ENCODE results near the gene MALT1.
"Not testable (repeated sequence)": the region's sequence is repeated elsewhere in the genome, so short reads cannot be mapped to it uniquely, and the experiment has no call there.

The MALT1 gene

GRCh38 chr18:58754544-58755068, 83.3 kb downstream of the MALT1 start:
- H3K4me1 Mint-ChIP-seq = peaks cover 46% of the 10 kb centered on the region
- peaks cover 36% of the 10 kb centered on the region for H3K36me3 Mint-ChIP-seq
- CTCF ChIA-PET = interaction anchor here (2.7 to 4.1 kb wide), 2 partner anchors 9 to 225 kb away, joined by 16 to 21 read pairs; no protein-coding TSS in a partner anchor
- peaks cover 14% of the 10 kb centered on the region for H3K27me3 Mint-ChIP-seq
- H3K9me3 Mint-ChIP-seq = no peaks in the 10 kb centered on the region
- no peak overlapping the region for H3K4me3 Mint-ChIP-seq
- DNase-seq = no peak
- peak overlapping the region; percentile 63 for H3K27ac Mint-ChIP-seq

- H3K4me3 Mint-ChIP-seq = no peak overlapping the region
- no peaks in the 10 kb centered on the region for H3K9me3 Mint-ChIP-seq
- peak overlapping the region; percentile 61 for H3K27ac Mint-ChIP-seq
- peaks cover 22% of the 10 kb centered on the region for H3K27me3 Mint-ChIP-seq
- peak; percentile 51 for DNase-seq
- peaks cover 27% of the 10 kb centered on the region for H3K36me3 Mint-ChIP-seq
- peaks cover 51% of the 10 kb centered on the region for H3K4me1 Mint-ChIP-seq
- CTCF ChIA-PET = interaction anchor here (1.6 to 4.1 kb wide), 3 partner anchors 8 to 225 kb away, joined by 5 to 21 read pairs (median 16); partner anchors contain the start of gene MALT1
These were observed 84.2 kb downstream of the MALT1 start for GRCh38 chr18:58755304-58756010.

GRCh38 chr18:58756148-58756547, 84.9 kb downstream of the MALT1 start:
- no peak overlapping the region for H3K4me3 Mint-ChIP-seq
- CTCF ChIA-PET = interaction anchor here (1.6 to 4.1 kb wide), 3 partner anchors 8 to 226 kb away, joined by 5 to 21 read pairs (median 16); partner anchors contain the start of gene MALT1
- DNase-seq = no peak
- H3K27ac Mint-ChIP-seq = no peak overlapping the region
- peaks cover 56% of the 10 kb centered on the region for H3K4me1 Mint-ChIP-seq
- peaks cover 22% of the 10 kb centered on the region for H3K36me3 Mint-ChIP-seq
- H3K9me3 Mint-ChIP-seq = no peaks in the 10 kb centered on the region
- H3K27me3 Mint-ChIP-seq = peaks cover 22% of the 10 kb centered on the region

GRCh38 chr18:58756596-58757240, 85.5 kb downstream of the MALT1 start:
- Mint-ChIP-seq H3K36me3 (peaks cover 22% of the 10 kb centered on the region), H3K27me3 (peaks cover 22% of the 10 kb centered on the region), H3K27ac (no peak overlapping the region), H3K4me3 (no peak overlapping the region), H3K4me1 (peaks cover 62% of the 10 kb centered on the region), H3K9me3 (no peaks in the 10 kb centered on the region)
- CTCF ChIA-PET = interaction anchor here (1.6 to 4.1 kb wide), 3 partner anchors 7 to 227 kb away, joined by 5 to 21 read pairs (median 16); partner anchors contain the start of gene MALT1
- DNase-seq = no peak

GRCh38 chr18:58757351-58757750, 86.1 kb downstream of the MALT1 start:
- H3K4me3 Mint-ChIP-seq, H3K9me3 Mint-ChIP-seq, DNase-seq, H3K27ac Mint-ChIP-seq: not testable (repeated sequence)
- peaks cover 23% of the 10 kb centered on the region for H3K27me3 Mint-ChIP-seq
- peaks cover 17% of the 10 kb centered on the region for H3K36me3 Mint-ChIP-seq
- CTCF ChIA-PET = interaction anchor here (1.9 kb wide), 1 partner anchor 11 kb away, joined by 6 read pairs; no protein-coding TSS in a partner anchor
- peaks cover 68% of the 10 kb centered on the region for H3K4me1 Mint-ChIP-seq

- CTCF ChIA-PET = interaction anchor here (1.0 to 1.9 kb wide), 2 partner anchors 11 to 86 kb away, joined by 5 to 6 read pairs; partner anchors contain the start of gene MALT1
- Mint-ChIP-seq H3K27ac (no peak overlapping the region), H3K9me3 (no peaks in the 10 kb centered on the region)
These were observed 86.8 kb downstream of the MALT1 start for GRCh38 chr18:58758046-58758445.

GRCh38 chr18:58758606-58759005, 87.3 kb downstream of the MALT1 start:
- H3K4me3 Mint-ChIP-seq = no peak overlapping the region
- DNase-seq = no peak
- no peaks in the 10 kb centered on the region for H3K9me3 Mint-ChIP-seq
- CTCF ChIA-PET = interaction anchor here (1.0 to 1.9 kb wide), 3 partner anchors 10 to 253 kb away, joined by 3 to 6 read pairs (median 5); partner anchors contain the start of gene MALT1
- peaks cover 34% of the 10 kb centered on the region for H3K27me3 Mint-ChIP-seq
- peaks cover 71% of the 10 kb centered on the region for H3K4me1 Mint-ChIP-seq
- H3K36me3 Mint-ChIP-seq = peaks cover 11% of the 10 kb centered on the region
- peak overlapping the region; percentile 67 for H3K27ac Mint-ChIP-seq

More at GRCh38 chr18:58758046-58758445, 86.8 kb downstream of the MALT1 start:
- H3K36me3 Mint-ChIP-seq = peaks cover 11% of the 10 kb centered on the region
- peaks cover 73% of the 10 kb centered on the region for H3K4me1 Mint-ChIP-seq
- DNase-seq = no peak
- no peak overlapping the region for H3K4me3 Mint-ChIP-seq
- peaks cover 30% of the 10 kb centered on the region for H3K27me3 Mint-ChIP-seq

GRCh38 chr18:58761241-58761969, 90.1 kb downstream of the MALT1 start:
- peaks cover 2% of the 10 kb centered on the region for H3K36me3 Mint-ChIP-seq
- H3K4me1 Mint-ChIP-seq = peaks cover 53% of the 10 kb centered on the region
- DNase-seq = no peak
- H3K27me3 Mint-ChIP-seq = peaks cover 58% of the 10 kb centered on the region
- no peaks in the 10 kb centered on the region for H3K9me3 Mint-ChIP-seq
- CTCF ChIA-PET = interaction anchor here (1.1 to 11.4 kb wide), 3 partner anchors 87 to 264 kb away, joined by 3 to 351 read pairs (median 5); no protein-coding TSS in a partner anchor
- H3K27ac Mint-ChIP-seq = no peak overlapping the region
- H3K4me3 Mint-ChIP-seq = no peak overlapping the region

GRCh38 chr18:58761970-58762780, 90.9 kb downstream of the MALT1 start:
- no peak overlapping the region for H3K4me3 Mint-ChIP-seq
- CTCF ChIA-PET = interaction anchor here (0.6 to 11.4 kb wide), 5 partner anchors 8 to 265 kb away, joined by 3 to 351 read pairs (median 21); partner anchors contain the start of gene MALT1
- peaks cover 63% of the 10 kb centered on the region for H3K27me3 Mint-ChIP-seq
- peaks cover 46% of the 10 kb centered on the region for H3K4me1 Mint-ChIP-seq
- no peak for DNase-seq
- H3K9me3 Mint-ChIP-seq = no peaks in the 10 kb centered on the region
- peaks cover 2% of the 10 kb centered on the region for H3K36me3 Mint-ChIP-seq
- no peak overlapping the region for H3K27ac Mint-ChIP-seq

GRCh38 chr18:58762781-58763171, 91.5 kb downstream of the MALT1 start:
- CTCF ChIA-PET = interaction anchor here (0.6 to 11.4 kb wide), 12 partner anchors 8 to 325 kb away, joined by 3 to 351 read pairs (median 10); partner anchors contain the start of gene MALT1
- Mint-ChIP-seq H3K4me3 (no peak overlapping the region), H3K27me3 (peaks cover 69% of the 10 kb centered on the region), H3K36me3 (peaks cover 2% of the 10 kb centered on the region), H3K4me1 (peaks cover 46% of the 10 kb centered on the region), H3K27ac (no peak overlapping the region), H3K9me3 (no peaks in the 10 kb centered on the region)
- no peak for DNase-seq

- Mint-ChIP-seq H3K27ac (no peak overlapping the region), H3K4me3 (no peak overlapping the region), H3K36me3 (peaks cover 2% of the 10 kb centered on the region), H3K27me3 (peaks cover 78% of the 10 kb centered on the region), H3K9me3 (no peaks in the 10 kb centered on the region), H3K4me1 (peaks cover 37% of the 10 kb centered on the region)
- CTCF ChIA-PET = interaction anchor here (0.8 to 11.4 kb wide), 4 partner anchors 16 to 370 kb away, joined by 3 to 351 read pairs (median 3); no protein-coding TSS in a partner anchor
- no peak for DNase-seq
These were observed 94.9 kb downstream of the MALT1 start for GRCh38 chr18:58766164-58766563.

- no peaks in the 10 kb centered on the region for H3K36me3 Mint-ChIP-seq
- H3K27me3 Mint-ChIP-seq = peaks cover 86% of the 10 kb centered on the region
- no peak for DNase-seq
- no peaks in the 10 kb centered on the region for H3K9me3 Mint-ChIP-seq
- no peak overlapping the region for H3K27ac Mint-ChIP-seq
- H3K4me3 Mint-ChIP-seq = no peak overlapping the region
- CTCF ChIA-PET = interaction anchor here (0.8 to 11.4 kb wide), 4 partner anchors 17 to 371 kb away, joined by 3 to 351 read pairs (median 3); no protein-coding TSS in a partner anchor
- peaks cover 30% of the 10 kb centered on the region for H3K4me1 Mint-ChIP-seq
These were observed 95.7 kb downstream of the MALT1 start for GRCh38 chr18:58766946-58767345.

All from activated naive CD4-positive, alpha-beta T cell treated with anti-CD3 and anti-CD28 coated beads, Interleukin-2, amount 10 ng/mL, durations not matched to agents 7 days and 5 days (primary cell).